Astrocyte (in vitro differentiated cells and primary cell): ENCODE results near the gene RALGAPA2. TPM values are rescaled to one million over a fixed set of nuclear protein-coding genes. Genes with fewer than 3 reads are reported as not detected.

Experiments used
- DNase-seq: peaks from one replicate; pipeline ENCODE4 v3.0.0-alpha.2; 2010; ENCODE audit warnings: low read depth
- FAIRE-seq: peaks from 2 replicates; lab custom pipeline; 2011; peaks lifted over from hg19 to GRCh38; lab: Jason Lieb, UNC
- H2AFZ ChIP-seq: 2 replicates; pipeline ENCODE4 v1.6.0; 2012; ENCODE audit warnings: low read depth, low read length, inconsistent platforms
- H3K27ac ChIP-seq: 2 replicates; pipeline ENCODE4 v1.5.1; 2011; ENCODE audit warnings: low read depth, low read length, inconsistent platforms
- H3K27me3 ChIP-seq: 2 replicates; pipeline ENCODE4 v1.6.0; 2011; ENCODE audit warnings: low read length, inconsistent platforms; ENCODE audit not compliant: insufficient read depth
- H3K36me3 ChIP-seq: 2 replicates; pipeline ENCODE4 v1.5.1; 2011; ENCODE audit warnings: low read length, inconsistent platforms; ENCODE audit not compliant: insufficient read depth
- H3K4me1 ChIP-seq: 2 replicates; pipeline ENCODE4 v1.5.1; 2011; ENCODE audit warnings: low read length, inconsistent platforms; ENCODE audit not compliant: insufficient read depth
- H3K4me2 ChIP-seq: 2 replicates; pipeline ENCODE4 v1.6.0; 2012; ENCODE audit warnings: low read length, inconsistent platforms
- H3K4me3 ChIP-seq: 2 replicates; pipeline ENCODE4 v1.5.1; 2011; ENCODE audit warnings: low read depth, mild to moderate bottlenecking, low read length, inconsistent platforms; ENCODE audit not compliant: insufficient read depth
- H3K79me2 ChIP-seq: 2 replicates; pipeline ENCODE4 v1.6.0; 2012; ENCODE audit warnings: mild to moderate bottlenecking, low read length, inconsistent platforms; ENCODE audit not compliant: insufficient read depth
- H3K9ac ChIP-seq: 2 replicates; pipeline ENCODE4 v1.6.0; 2012; ENCODE audit warnings: mild to moderate bottlenecking, low read length, inconsistent platforms
- H3K9me3 ChIP-seq: 2 replicates; pipeline ENCODE4 v1.5.1; 2012; ENCODE audit warnings: low read depth, mild to moderate bottlenecking, low read length, inconsistent platforms; ENCODE audit not compliant: insufficient read depth
- H4K20me1 ChIP-seq: 2 replicates; pipeline ENCODE4 v1.6.0; 2012; ENCODE audit warnings: low read length, inconsistent platforms; ENCODE audit not compliant: insufficient read depth
- H3K27ac Mint-ChIP-seq: one replicate; pipeline ENCODE4 v1.8.0; 2021; ENCODE audit warnings: mild to moderate bottlenecking, mixed read lengths; ENCODE audit not compliant: unreplicated experiment
- H3K27me3 Mint-ChIP-seq: one replicate; pipeline ENCODE4 v1.8.0; 2021; ENCODE audit warnings: low read depth, mixed read lengths; ENCODE audit not compliant: unreplicated experiment
- H3K36me3 Mint-ChIP-seq: one replicate; pipeline ENCODE4 v1.8.0; 2021; ENCODE audit warnings: low read depth, mixed read lengths; ENCODE audit not compliant: unreplicated experiment
- H3K4me1 Mint-ChIP-seq: one replicate; pipeline ENCODE4 v1.8.0; 2021; ENCODE audit warnings: low read depth, mixed read lengths; ENCODE audit not compliant: unreplicated experiment
- H3K4me3 Mint-ChIP-seq: one replicate; pipeline ENCODE4 v1.8.0; 2021; ENCODE audit warnings: mild to moderate bottlenecking, moderate library complexity, mixed read lengths; ENCODE audit not compliant: unreplicated experiment
- H3K9me3 Mint-ChIP-seq: one replicate; pipeline ENCODE4 v1.8.0; 2021; ENCODE audit warnings: mild to moderate bottlenecking, mixed read lengths; ENCODE audit not compliant: unreplicated experiment
- CTCF ChIP-seq: IDR thresholded peaks from 2 replicates; pipeline ENCODE4 v1.5.1; 2011; ENCODE audit warnings: low read depth, mild to moderate bottlenecking, inconsistent platforms, low read length, moderate library complexity; ENCODE audit not compliant: insufficient read depth
- EZH2 ChIP-seq: IDR thresholded peaks from 2 replicates; pipeline ENCODE4 v1.6.1; 2012; ENCODE audit warnings: mild to moderate bottlenecking, low read length, inconsistent platforms; ENCODE audit not compliant: insufficient read depth
- total RNA-seq: library from RNA; stranded (reverse); gene quantifications from 2 replicates; pipeline ENCODE4 v1.2.1, GENCODE V29; 2021

RALGAPA2 gene
- total RNA-seq, 1 donor from 2014 or later = 6.6 TPM

GRCh38 chr20:20719411-20719810, 7.0 kb upstream of the RALGAPA2 start:
- Mint-ChIP-seq H3K4me3 (no peak overlapping the region), H3K9me3 (no peaks in the 10 kb centered on the region), H3K36me3 (no peaks in the 10 kb centered on the region), H3K27me3 (no peaks in the 10 kb centered on the region), H3K27ac (no peak overlapping the region), H3K4me1 (no peaks in the 10 kb centered on the region)
- Histone ChIP-seq H3K4me3 (no peak overlapping the region), H3K27ac (no peak overlapping the region), H3K4me2 (no peak overlapping the region), H3K4me1 (no peaks in the 10 kb centered on the region), H2AFZ (no peak overlapping the region), H3K9ac (no peak overlapping the region), H3K79me2 (no peaks in the 10 kb centered on the region), H3K36me3 (no peaks in the 10 kb centered on the region), H4K20me1 (no peaks in the 10 kb centered on the region), H3K27me3 (no peaks in the 10 kb centered on the region), H3K9me3 (no peaks in the 10 kb centered on the region)
- DNase-seq = no peak
- FAIRE-seq = no peak
- TF ChIP-seq CTCF (no peak), EZH2 (no peak)

- Histone ChIP-seq H2AFZ (peak overlapping the region; percentile 98), H3K4me3 (peak overlapping the region; percentile 76), H3K79me2 (peaks cover 8% of the 10 kb centered on the region), H4K20me1 (peaks cover 11% of the 10 kb centered on the region), H3K36me3 (no peaks in the 10 kb centered on the region), H3K9ac (peak overlapping the region; percentile 83), H3K27ac (no peak overlapping the region), H3K4me2 (peak overlapping the region; percentile 93), H3K4me1 (peaks cover 11% of the 10 kb centered on the region), H3K27me3 (no peaks in the 10 kb centered on the region), H3K9me3 (no peaks in the 10 kb centered on the region)
- no peak for TF ChIP-seq EZH2
- no peak for TF ChIP-seq CTCF
- Mint-ChIP-seq H3K4me3 (peak overlapping the region; percentile 88), H3K9me3 (no peaks in the 10 kb centered on the region), H3K27me3 (no peaks in the 10 kb centered on the region), H3K4me1 (peaks cover 3% of the 10 kb centered on the region), H3K36me3 (no peaks in the 10 kb centered on the region), H3K27ac (no peak overlapping the region)
- FAIRE-seq = no peak
- DNase-seq = no peak
Measured at GRCh38 chr20:20713244-20713765, 861 bp upstream of the RALGAPA2 start.

GRCh38 chr20:20712004-20712473, 405 bp downstream of the RALGAPA2 start:
- Mint-ChIP-seq H3K27ac (no peak overlapping the region), H3K36me3 (no peaks in the 10 kb centered on the region), H3K27me3 (no peaks in the 10 kb centered on the region), H3K4me3 (peak overlapping the region; percentile 86), H3K9me3 (no peaks in the 10 kb centered on the region), H3K4me1 (peaks cover 3% of the 10 kb centered on the region)
- Histone ChIP-seq H3K36me3 (no peaks in the 10 kb centered on the region), H3K4me2 (peak overlapping the region; percentile 93), H3K27ac (peak overlapping the region; percentile 83), H3K79me2 (peaks cover 8% of the 10 kb centered on the region), H2AFZ (peak overlapping the region; percentile 98), H3K27me3 (no peaks in the 10 kb centered on the region), H3K4me1 (peaks cover 11% of the 10 kb centered on the region), H3K4me3 (peak overlapping the region; percentile 76), H3K9ac (peak overlapping the region; percentile 83), H4K20me1 (peaks cover 11% of the 10 kb centered on the region), H3K9me3 (no peaks in the 10 kb centered on the region)
- DNase-seq = no peak
- FAIRE-seq = no peak
- TF ChIP-seq EZH2 (no peak), CTCF (no peak)
